ENCODE measurements around the gene ATG4B.

ATG4B gene

DNA sequence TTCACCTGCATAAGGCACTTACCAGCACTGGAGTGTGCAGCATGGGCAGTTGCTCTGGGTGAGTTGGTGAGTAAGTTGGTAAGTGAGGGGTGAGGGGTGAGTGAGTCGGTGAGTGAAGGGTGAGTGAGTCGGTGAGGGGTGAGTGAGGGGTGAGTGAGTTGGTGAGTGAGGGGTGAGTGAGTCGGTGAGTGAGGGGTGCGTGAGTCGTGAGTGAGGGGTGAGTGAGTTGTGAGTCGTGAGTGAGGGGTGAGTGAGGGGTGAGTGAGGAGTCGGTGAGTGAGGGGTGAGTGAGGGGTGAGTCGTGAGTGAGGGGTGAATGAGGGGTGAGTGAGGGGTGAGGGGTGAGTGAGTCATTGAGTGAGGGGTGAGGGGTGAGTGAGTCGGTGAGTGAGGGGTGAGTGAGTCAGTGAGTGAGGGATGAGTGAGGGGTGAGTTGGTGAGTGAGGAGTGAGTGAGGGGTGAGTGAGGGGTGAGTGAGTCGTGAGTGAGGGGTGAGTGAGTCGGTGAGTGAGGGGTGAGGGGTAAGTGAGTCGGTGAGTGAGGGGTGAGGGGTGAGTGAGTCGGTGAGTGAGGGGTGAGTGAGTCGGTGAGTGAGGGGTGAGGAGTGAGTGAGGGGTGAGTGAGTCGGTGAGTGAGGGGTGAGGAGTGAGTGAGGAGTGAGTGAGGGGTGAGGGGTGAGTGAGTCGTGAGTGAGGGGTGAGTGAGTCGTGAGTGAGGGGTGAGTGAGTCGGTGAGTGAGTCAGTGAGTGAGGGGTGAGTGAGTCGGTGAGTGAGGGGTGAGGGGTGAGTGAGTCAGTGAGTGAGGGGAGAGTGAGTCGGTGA, 17.7 kb upstream of the ATG4B start:
- TF ChIP-seq, protein P1, sequence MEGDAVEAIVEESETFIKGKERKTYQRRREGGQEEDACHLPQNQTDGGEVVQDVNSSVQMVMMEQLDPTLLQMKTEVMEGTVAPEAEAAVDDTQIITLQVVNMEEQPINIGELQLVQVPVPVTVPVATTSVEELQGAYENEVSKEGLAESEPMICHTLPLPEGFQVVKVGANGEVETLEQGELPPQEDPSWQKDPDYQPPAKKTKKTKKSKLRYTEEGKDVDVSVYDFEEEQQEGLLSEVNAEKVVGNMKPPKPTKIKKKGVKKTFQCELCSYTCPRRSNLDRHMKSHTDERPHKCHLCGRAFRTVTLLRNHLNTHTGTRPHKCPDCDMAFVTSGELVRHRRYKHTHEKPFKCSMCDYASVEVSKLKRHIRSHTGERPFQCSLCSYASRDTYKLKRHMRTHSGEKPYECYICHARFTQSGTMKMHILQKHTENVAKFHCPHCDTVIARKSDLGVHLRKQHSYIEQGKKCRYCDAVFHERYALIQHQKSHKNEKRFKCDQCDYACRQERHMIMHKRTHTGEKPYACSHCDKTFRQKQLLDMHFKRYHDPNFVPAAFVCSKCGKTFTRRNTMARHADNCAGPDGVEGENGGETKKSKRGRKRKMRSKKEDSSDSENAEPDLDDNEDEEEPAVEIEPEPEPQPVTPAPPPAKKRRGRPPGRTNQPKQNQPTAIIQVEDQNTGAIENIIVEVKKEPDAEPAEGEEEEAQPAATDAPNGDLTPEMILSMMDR (conservative IDR thresholded peaks at IDR 0.05; ENCODE audit: low read depth, low read length): no peak
- no peak for DNase-seq (ENCODE audit: low read depth)
- H3K4me3 ChIP-seq (ENCODE audit: low read length): no peak overlapping the region

DNA sequence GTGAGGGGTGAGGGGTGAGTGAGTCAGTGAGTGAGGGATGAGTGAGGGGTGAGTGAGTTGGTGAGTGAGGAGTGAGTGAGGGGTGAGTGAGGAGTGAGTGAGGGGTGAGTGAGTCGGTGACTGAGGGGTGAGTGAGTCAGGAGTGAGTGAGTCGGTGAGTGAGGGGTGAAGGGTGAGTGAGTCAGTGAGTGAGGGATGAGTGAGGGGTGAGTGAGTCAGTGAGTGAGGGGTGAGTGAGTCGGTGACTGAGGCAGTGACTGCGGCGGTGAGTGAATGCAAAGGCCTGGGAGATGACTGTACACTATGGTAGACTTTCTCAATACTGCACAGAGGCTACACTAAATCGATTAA, 17.1 kb upstream of the ATG4B start:
- TF ChIP-seq, protein P1 (conservative IDR thresholded peaks at IDR 0.05; ENCODE audit: low read depth, low read length): no peak
- H3K4me3 ChIP-seq (ENCODE audit: low read length): no peak overlapping the region
- no peak for DNase-seq (ENCODE audit: low read depth)

DNA sequence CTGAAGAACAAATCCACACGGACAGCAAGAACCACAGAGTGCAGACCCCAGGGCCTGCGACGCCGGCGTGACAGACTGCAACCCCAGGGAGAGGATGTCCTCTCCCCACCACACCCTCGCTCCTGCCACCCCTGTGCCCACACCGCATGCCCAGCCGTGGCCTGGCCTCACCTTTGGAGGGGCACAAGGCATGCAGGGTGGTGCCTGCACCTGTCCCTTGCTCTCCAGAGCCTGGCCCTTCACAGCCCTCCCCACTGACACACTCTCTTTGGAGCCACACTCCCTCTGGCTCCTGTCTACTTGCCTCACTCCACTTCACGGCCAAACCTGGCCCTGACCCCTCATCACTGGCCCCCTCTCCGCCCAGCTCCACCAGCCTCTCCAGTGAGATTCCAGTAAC, 9.8 kb upstream of the ATG4B start:
- no peak for DNase-seq (ENCODE audit: low read depth)
- TF ChIP-seq, protein P1 (conservative IDR thresholded peaks at IDR 0.05; ENCODE audit: low read depth, low read length): no peak
- no peak overlapping the region for H3K4me3 ChIP-seq (ENCODE audit: low read length)

DNA sequence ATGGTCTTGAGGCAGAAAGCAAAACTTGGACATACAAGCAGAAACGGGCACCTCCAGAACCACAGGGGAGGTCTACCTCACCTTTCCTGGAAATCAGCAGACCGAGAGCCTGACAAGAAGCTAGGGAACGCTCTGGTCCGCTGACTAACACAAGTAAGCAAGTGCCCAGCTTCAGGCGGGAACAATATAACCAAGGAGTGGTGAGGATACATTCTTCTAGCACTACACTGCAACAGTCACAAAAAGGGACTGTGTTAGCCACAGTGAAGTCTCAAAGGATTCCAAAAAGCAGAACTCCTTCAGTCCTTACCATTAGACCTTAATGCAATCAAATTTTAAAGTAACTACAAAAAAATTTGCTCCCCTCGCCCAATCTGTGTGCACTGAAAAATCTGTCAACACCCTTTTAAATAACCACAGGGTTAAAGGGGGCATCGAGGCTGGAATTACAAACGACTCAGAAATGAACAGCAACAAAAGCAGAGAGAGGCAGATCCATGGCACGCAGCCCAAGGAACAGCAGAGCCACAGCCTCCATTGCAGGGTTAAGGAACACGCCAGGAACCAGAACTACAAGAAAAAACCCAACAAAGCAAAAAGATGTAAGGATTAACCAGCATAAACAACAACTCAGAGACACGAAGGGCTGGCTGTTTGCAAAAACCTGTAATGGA, 7.6 kb upstream of the ATG4B start:
- H3K4me3 ChIP-seq (ENCODE audit: low read length): no peak overlapping the region
- DNase-seq (ENCODE audit: low read depth): no peak
- TF ChIP-seq, protein P1 (conservative IDR thresholded peaks at IDR 0.05; ENCODE audit: low read depth, low read length): no peak

DNA sequence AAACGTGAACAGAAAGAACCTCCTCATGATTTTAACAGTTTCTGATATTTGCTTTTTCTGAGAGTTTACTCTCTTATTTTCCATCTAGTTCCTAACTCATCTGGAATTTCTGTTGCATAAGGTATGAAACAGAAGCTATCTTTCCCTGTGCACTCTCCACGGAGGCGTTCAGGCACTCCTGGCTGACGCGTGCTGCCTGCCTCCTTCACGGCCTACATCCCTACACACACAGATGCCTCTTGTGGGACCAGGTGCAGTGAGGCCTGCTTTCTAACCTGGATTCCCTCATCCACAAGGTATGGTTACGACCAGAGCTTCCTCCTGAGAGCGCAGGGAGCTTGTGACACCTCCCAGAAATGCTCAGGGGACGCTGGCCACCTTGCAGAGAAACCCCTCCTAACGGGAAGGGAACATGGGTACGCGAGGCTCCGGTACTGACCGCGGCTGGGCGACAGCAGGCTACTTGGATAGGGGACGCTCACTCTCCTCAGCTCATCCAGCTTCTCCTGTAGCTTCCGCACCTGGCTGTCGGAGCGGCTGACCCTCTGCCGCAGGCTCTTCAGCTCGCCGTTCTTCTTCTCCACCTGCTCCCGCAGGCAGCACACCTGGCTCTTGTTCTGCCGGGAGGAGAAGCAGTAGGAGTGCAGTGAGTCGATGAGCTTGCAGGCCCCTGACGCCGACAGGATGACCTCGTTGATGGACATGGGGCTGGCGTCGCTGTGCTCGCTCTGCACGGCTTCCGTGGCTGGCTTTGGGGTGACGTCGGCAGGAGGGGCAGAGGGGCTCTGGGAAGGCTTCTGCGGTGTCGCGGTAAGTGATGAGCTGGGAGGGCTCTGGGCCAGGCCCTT, 4.8 kb upstream of the ATG4B start:
- no peak overlapping the region for H3K4me3 ChIP-seq (ENCODE audit: low read length)
- no peak for DNase-seq (ENCODE audit: low read depth)
- TF ChIP-seq, protein P1 (conservative IDR thresholded peaks at IDR 0.05; ENCODE audit: low read depth, low read length): no peak

DNA sequence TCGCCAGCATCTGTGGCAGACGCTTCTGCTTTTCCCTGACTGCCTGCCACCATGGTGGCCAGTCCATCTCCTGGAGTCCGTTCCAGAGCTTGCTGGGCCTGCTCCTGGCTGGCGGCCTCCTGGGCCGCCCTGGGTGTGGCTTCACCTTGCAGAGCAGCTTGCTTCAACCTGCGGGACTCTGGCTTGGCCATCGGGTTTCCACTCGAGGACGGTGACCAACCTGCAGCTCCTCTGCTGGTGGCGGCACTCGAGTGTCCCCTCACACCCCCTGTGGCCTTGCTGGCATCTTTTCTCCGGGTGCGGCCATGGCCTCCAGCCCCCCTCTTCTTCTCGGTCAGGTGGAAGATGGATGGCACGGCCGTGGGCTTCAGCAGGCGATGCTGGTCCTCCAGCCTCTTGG, 3.9 kb upstream of the ATG4B start:
- no peak overlapping the region for H3K4me3 ChIP-seq (ENCODE audit: low read length)
- no peak for DNase-seq (ENCODE audit: low read depth)
- TF ChIP-seq, protein P1 (conservative IDR thresholded peaks at IDR 0.05; ENCODE audit: low read depth, low read length): no peak

Measured in retinal pigment epithelial cell (primary cell).